Activated T-cell treated with anti-CD3 and anti-CD28 coated beads for 4 hours (primary cell): ENCODE measurements around the gene FUZ.

Source experiments
- DNase-seq: peaks from one replicate; pipeline ENCODE4 v3.0.0-alpha.2; 2020

The FUZ gene

DNA sequence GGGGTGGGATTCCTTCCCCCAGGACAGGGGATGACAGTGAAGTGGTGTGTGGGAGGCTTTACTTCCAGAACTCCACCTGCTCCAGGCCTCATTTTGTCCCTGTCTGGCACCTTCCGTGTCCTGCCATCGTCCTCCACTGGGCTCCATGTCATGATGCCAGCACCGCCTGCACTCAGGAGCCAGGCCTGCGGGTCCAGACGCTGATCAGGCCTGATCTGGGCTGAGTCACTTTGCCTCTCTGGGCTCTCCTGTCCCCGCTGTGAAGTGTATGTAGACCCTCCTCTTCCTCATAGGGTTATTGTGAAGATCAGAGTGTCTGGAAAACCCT, 9.6 kb downstream of the FUZ start:
- no peak for DNase-seq

DNA sequence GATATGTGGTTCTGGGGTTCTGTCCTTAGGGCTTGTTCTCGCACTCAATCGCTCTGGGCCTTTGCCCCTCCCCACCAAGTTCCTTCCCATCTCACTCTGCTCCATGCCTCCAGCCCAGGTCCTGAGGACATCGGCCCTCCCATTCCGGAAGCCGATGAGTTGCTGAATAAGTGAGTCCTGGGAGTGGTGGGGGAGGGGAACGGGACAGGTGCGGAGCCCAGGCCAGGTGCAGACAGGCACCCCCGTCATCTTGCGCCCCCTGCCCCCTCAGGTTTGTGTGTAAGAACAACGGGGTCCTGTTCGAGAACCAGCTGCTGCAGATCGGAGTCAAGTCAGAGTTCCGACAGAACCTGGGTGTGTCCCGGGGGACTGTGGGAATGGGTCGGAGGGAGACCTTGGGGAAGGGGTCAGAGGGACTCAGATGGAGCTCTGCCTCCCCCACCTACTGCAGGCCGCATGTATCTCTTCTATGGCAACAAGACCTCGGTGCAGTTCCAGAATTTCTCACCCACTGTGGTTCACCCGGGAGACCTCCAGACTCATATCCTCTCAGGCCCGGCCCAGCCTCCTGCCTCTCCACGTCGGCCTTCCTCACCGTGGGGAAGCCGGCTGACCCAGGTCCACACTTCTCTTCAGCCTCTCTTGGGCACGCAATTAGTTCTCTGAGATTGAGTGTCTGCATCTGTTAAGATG, 10.1 kb downstream of the FUZ start:
- DNase-seq = no peak

- no peak for DNase-seq
These were observed 11.0 kb downstream of the FUZ start for GRCh38 chr19:49801966-49802661.

- DNase-seq = no peak
These were observed 11.6 kb downstream of the FUZ start for GRCh38 chr19:49801401-49801888.

- no peak for DNase-seq
These were observed 12.3 kb downstream of the FUZ start for GRCh38 chr19:49800771-49801170.

DNA sequence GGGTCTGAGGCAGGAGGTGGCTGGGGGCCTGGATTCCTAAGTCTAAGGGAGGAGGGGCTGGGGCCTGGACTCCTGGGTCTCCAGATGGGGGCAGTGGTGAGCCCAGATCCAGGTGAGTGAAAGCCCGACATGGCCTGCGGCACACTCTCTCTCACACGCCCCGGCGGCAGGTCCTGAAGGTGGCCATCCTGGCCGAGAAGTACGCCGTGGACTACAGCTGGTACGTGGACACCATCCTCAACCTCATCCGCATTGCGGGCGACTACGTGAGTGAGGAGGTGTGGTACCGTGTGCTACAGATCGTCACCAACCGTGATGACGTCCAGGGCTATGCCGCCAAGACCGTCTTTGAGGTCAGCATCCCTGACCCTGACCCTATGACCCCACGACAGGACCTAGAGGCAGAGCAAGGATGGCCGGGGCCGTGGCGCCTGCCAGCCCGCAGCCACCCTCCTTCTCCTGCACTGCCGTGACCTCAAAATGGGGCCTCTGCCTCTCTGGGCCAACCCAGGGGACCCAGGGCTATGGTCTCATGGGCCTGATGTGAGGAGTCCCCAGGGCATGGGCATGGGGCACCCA, 13.2 kb downstream of the FUZ start:
- no peak for DNase-seq

DNA sequence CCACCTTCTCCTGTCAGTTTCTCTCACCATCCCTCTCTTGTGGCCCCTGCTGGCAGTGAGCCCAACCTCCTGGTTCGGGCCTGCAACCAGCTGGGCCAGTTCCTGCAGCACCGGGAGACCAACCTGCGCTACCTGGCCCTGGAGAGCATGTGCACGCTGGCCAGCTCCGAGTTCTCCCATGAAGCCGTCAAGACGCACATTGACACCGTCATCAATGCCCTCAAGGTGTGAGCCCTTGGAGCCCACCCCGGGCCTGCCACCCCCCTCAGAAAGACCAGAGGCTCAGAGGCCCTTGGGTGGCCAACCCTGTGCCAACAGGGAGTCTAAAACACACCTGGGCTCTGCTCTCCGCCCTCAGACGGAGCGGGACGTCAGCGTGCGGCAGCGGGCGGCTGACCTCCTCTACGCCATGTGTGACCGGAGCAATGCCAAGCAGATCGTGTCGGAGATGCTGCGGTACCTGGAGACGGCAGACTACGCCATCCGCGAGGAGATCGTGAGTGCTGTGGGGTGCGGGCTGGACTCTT, 13.8 kb downstream of the FUZ start:
- no peak for DNase-seq

DNA sequence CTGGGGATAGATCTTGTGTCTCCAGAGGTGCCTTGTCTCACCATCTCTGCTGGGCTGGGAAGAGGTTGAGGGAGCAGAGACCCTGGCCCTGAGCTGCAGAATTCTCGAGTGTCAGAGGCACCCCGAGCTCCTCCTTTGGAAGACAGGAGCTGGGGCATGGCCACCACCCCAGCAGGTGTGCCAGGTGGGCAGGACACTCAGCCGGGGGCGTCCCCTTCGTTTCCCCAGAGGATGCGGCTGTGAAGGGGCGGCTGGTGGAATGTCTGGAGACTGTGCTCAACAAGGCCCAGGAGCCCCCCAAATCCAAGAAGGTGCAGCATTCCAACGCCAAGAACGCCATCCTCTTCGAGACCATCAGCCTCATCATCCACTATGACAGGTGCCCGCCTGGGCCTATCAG, 14.5 kb downstream of the FUZ start:
- DNase-seq = no peak

- DNase-seq = no peak
These were observed 17.5 kb downstream of the FUZ start for GRCh38 chr19:49795615-49796014.

DNA sequence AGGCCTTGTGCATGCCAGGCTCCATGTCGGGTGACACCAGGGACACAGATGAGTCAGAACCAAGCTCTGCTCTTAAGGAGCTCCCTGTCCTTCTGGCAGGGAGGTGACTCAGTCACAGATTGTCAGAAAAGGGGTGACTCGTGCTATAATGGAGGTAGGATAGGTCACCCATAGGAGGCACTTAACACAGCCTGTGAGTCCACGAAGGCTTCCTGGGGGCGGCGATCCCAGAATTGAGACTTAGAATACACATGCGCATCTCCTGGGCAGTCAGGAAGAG, 19.6 kb downstream of the FUZ start:
- DNase-seq = no peak

DNA sequence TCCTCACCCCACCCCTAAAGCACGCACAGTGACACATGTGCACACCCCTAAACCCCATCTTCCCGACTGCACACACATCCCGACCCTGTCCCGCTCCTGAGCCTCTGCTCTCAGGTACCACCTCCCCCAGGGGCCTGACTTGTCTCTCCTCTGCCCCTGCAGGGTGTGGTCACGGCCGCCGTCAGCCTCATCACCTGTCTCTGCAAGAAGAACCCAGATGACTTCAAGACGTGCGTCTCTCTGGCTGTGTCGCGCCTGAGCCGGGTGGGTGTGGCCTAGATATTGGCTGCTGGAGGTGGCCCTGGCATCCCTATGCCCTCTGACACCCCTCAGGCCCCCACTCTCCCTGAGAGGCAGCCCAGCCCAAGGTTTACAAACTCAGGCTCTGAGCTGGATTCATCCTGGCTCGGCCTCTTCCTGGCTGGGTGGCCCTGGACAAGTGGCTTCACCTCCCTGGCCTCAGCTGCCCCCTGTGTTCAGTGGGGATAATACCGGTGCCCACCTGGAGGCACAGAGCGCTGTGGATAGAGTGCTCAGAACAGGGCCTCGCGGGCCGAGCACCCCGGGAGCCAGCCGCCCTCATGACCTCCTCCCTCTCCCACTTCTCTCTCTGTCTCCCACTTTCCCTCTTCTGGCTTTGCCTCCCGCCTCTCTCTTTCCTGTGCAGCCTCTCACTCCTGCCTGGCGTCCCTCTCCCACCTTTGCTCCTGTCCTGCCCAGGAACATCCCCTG, 20.1 kb downstream of the FUZ start:
- DNase-seq = no peak

GRCh38 chr19:49791776-49792445, 21.2 kb downstream of the FUZ start:
- no peak for DNase-seq

- DNase-seq = no peak
These were observed 22.2 kb downstream of the FUZ start for GRCh38 chr19:49790866-49791265.

- no peak for DNase-seq
These were observed 24.2 kb downstream of the FUZ start for GRCh38 chr19:49788857-49789256.

GRCh38 chr19:49787746-49788145, 25.3 kb downstream of the FUZ start:
- DNase-seq = no peak

DNA sequence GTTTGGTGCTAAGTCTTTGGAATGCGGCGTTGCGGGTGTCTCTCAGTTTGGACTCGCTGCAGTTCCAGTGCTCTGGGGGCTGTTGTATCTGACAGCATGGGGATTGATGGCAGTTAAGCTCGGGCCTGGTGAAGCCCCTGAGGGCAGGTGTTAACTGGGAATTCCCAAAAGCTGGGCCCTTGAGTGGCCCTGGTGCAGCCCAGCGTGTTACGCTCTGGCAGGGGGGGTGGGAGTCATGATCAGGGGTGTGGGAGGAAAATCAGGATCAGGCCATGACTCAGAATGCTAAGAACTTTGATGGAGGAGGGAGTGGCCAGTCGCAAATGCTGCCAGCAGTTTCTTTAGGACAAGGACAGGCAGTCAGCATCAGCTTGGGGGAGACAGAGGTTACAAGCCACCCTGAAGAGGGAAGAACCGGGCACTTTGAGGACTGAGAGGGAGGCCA, 26.7 kb downstream of the FUZ start:
- DNase-seq = no peak

DNA sequence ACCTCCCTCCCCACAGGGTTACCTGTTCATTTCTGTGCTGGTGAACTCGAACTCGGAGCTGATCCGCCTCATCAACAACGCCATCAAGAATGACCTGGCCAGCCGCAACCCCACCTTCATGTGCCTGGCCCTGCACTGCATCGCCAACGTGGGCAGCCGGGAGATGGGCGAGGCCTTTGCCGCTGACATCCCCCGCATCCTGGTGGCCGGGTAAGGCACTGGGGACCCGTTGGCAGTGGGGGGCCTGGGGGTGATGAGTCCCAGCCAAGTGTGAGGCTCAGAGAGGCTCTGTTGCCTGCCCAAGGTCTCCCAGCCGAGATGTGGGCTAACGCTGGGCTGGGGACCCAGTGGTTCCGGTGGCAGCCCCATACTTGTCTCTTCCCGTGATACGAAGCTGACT, 30.6 kb downstream of the FUZ start:
- no peak for DNase-seq

GRCh38 chr19:49781394-49781793, 31.7 kb downstream of the FUZ start:
- DNase-seq = no peak

GRCh38 chr19:49780861-49781260, 32.2 kb downstream of the FUZ start:
- no peak for DNase-seq

- DNase-seq = no peak
These were observed 33.1 kb downstream of the FUZ start for GRCh38 chr19:49779731-49780555.

DNA sequence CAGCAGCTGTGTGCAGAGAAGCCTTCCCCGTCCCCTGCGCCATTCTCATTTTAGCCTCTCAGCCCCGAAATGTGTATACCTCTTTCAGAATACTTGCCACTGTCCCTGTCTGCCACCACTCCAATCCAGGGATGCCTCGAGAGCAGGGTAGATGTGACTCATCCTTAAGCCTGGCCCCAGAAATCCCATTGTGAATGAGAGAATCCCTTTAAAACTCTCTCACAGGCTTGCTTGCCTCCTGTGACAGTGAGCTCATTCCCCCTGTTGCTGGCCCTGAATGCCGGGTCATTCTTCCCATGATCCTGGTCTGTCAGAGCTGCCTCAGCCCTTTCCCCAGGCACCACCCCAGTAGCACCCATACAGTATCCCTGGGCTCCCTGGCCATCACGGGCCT, 36.7 kb downstream of the FUZ start:
- DNase-seq = no peak

DNA sequence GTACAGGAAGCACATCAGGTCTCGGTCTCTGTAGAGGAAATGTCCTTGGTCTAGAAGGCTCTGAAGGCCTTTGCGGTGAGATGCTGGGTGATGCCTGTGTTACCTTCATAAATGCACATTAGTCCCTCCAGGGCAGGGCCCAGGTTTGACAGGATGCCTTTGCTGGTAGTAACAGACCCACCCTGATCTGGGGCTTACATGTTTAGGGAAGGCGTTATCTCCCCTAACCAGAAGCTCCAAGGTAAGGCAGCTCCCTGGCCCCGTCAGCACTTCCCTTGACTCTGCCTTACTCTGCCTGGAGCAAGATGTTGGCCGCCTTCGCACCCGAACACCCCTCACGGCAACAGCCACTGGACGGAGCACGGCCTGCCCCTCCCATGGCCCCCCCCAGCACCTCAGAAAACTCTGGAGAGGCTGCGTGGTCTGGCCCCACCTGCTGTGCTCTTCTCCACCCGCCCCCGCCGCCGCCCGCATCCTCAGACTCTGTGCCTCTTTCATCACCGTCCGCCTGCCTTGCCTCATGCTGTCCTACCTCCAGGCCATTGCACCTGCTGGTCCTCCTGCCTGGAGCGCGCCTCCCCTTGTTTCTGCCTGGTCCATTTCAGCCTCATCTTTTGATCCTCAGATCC, 37.2 kb downstream of the FUZ start:
- no peak for DNase-seq
